T-helper 17 cell (primary cell): ENCODE data around the gene PHF21B. TPM values are rescaled to one million over a fixed set of nuclear protein-coding genes. Genes with fewer than 3 reads are reported as not detected.

Experiments
- ATAC-seq: fragments of 150-1000 bp; cut with Tn5 transposase; 2 replicates; pipeline ENCODE4 v1.10.0; 2021; ENCODE audit warnings: mild to moderate bottlenecking, moderate library complexity
- DNase-seq, 3 donors: peaks; one replicate each; pipeline versions ENCODE4 v3.0.0 to v3.0.0-alpha.2; 2020 to 2021
- H3K9me3 ChIP-seq: one replicate; pipeline ENCODE4 v1.7.0; 2013; ENCODE audit warnings: low read length, mild to moderate bottlenecking; ENCODE audit not compliant: control insufficient read depth, poor library complexity, severe bottlenecking
- H3K27ac Mint-ChIP-seq: one replicate; pipeline ENCODE4 v1.8.0; 2022; ENCODE audit warnings: mild to moderate bottlenecking, moderate library complexity, mixed read lengths
- H3K27me3 Mint-ChIP-seq: one replicate; pipeline ENCODE4 v1.8.0; 2022; ENCODE audit warnings: mixed read lengths
- H3K36me3 Mint-ChIP-seq: one replicate; pipeline ENCODE4 v1.8.0; 2022; ENCODE audit warnings: low read depth, mixed read lengths
- H3K4me1 Mint-ChIP-seq: one replicate; pipeline ENCODE4 v1.8.0; 2022; ENCODE audit warnings: mild to moderate bottlenecking, mixed read lengths
- H3K4me3 Mint-ChIP-seq: one replicate; pipeline ENCODE4 v1.8.0; 2022; ENCODE audit warnings: mild to moderate bottlenecking, moderate library complexity, mixed read lengths
- total RNA-seq, 4 donors: library from RNA in 2 of 4; stranded (reverse) in 2 of 4; gene quantifications; one replicate each; pipeline ENCODE4 v1.2.3 and lab custom pipeline; 2022 to 2026

Gene PHF21B
- total RNA-seq, 2 donors from 2014 or later: not detected

- H3K27ac Mint-ChIP-seq: no peak overlapping the region
- H3K4me1 Mint-ChIP-seq: no peaks in the 10 kb centered on the region
- no peak for DNase-seq
- H3K9me3 ChIP-seq: no peaks in the 10 kb centered on the region
- H3K4me3 Mint-ChIP-seq: no peak overlapping the region
- H3K27me3 Mint-ChIP-seq: peaks cover 23% of the 10 kb centered on the region
- no peaks in the 10 kb centered on the region for H3K36me3 Mint-ChIP-seq
- ATAC-seq: no peak
Observed at GRCh38 chr22:44941207-44941606, 68.6 kb downstream of the PHF21B start.

GRCh38 chr22:44940130-44940529, 69.7 kb downstream of the PHF21B start:
- Mint-ChIP-seq H3K4me1 (no peaks in the 10 kb centered on the region), H3K4me3 (no peak overlapping the region), H3K27me3 (peaks cover 27% of the 10 kb centered on the region), H3K36me3 (no peaks in the 10 kb centered on the region), H3K27ac (no peak overlapping the region)
- DNase-seq: no peak
- ATAC-seq: no peak
- no peaks in the 10 kb centered on the region for H3K9me3 ChIP-seq

- peaks cover 27% of the 10 kb centered on the region for H3K27me3 Mint-ChIP-seq
- H3K27ac Mint-ChIP-seq: no peak overlapping the region
- DNase-seq (no peak), ATAC-seq (no peak)
- H3K4me3 Mint-ChIP-seq: no peak overlapping the region
- no peaks in the 10 kb centered on the region for H3K4me1 Mint-ChIP-seq
- no peaks in the 10 kb centered on the region for H3K36me3 Mint-ChIP-seq
- no peaks in the 10 kb centered on the region for H3K9me3 ChIP-seq
Observed at GRCh38 chr22:44939451-44939850, 70.4 kb downstream of the PHF21B start.

- ATAC-seq (no peak), DNase-seq (no peak)
- H3K27ac Mint-ChIP-seq: no peak overlapping the region
- H3K4me3 Mint-ChIP-seq: no peak overlapping the region
- peaks cover 2% of the 10 kb centered on the region for H3K4me1 Mint-ChIP-seq
- H3K27me3 Mint-ChIP-seq: peaks cover 27% of the 10 kb centered on the region
- no peaks in the 10 kb centered on the region for H3K9me3 ChIP-seq
- H3K36me3 Mint-ChIP-seq: no peaks in the 10 kb centered on the region
Observed at GRCh38 chr22:44938886-44939285, 70.9 kb downstream of the PHF21B start.

- Mint-ChIP-seq H3K4me1 (peaks cover 5% of the 10 kb centered on the region), H3K27me3 (peaks cover 31% of the 10 kb centered on the region)
- no peak for DNase-seq
Observed at GRCh38 chr22:44937216-44937615, 72.6 kb downstream of the PHF21B start.

GRCh38 chr22:44936201-44936600, 73.6 kb downstream of the PHF21B start:
- no peaks in the 10 kb centered on the region for H3K9me3 ChIP-seq
- Mint-ChIP-seq H3K4me1 (peaks cover 5% of the 10 kb centered on the region), H3K4me3 (no peak overlapping the region), H3K27me3 (peaks cover 31% of the 10 kb centered on the region), H3K27ac (no peak overlapping the region), H3K36me3 (no peaks in the 10 kb centered on the region)
- ATAC-seq (no peak), DNase-seq (no peak)

More at GRCh38 chr22:44937216-44937615, 72.6 kb downstream of the PHF21B start:
- H3K4me3 Mint-ChIP-seq: no peak overlapping the region
- H3K27ac Mint-ChIP-seq: no peak overlapping the region
- no peak for ATAC-seq
- no peaks in the 10 kb centered on the region for H3K9me3 ChIP-seq
- no peaks in the 10 kb centered on the region for H3K36me3 Mint-ChIP-seq

- no peaks in the 10 kb centered on the region for H3K9me3 ChIP-seq
- no peak for DNase-seq
- no peak overlapping the region for H3K4me3 Mint-ChIP-seq
- no peaks in the 10 kb centered on the region for H3K36me3 Mint-ChIP-seq
- H3K4me1 Mint-ChIP-seq: peaks cover 5% of the 10 kb centered on the region
- H3K27me3 Mint-ChIP-seq: peaks cover 28% of the 10 kb centered on the region
- H3K27ac Mint-ChIP-seq: no peak overlapping the region
- no peak for ATAC-seq
Observed at GRCh38 chr22:44935724-44936123, 74.1 kb downstream of the PHF21B start.

GRCh38 chr22:44934454-44934735, 75.4 kb downstream of the PHF21B start:
- H3K4me3 Mint-ChIP-seq: no peak overlapping the region
- H3K36me3 Mint-ChIP-seq: no peaks in the 10 kb centered on the region
- ATAC-seq: no peak

GRCh38 chr22:44933666-44934453, 75.9 kb downstream of the PHF21B start:
- ATAC-seq: no peak
- no peak overlapping the region for H3K27ac Mint-ChIP-seq
- DNase-seq: no peak
- H3K36me3 Mint-ChIP-seq: no peaks in the 10 kb centered on the region
- H3K4me3 Mint-ChIP-seq: no peak overlapping the region
- H3K27me3 Mint-ChIP-seq: peaks cover 25% of the 10 kb centered on the region
- peaks cover 5% of the 10 kb centered on the region for H3K4me1 Mint-ChIP-seq
- no peaks in the 10 kb centered on the region for H3K9me3 ChIP-seq

More at GRCh38 chr22:44934454-44934735, 75.4 kb downstream of the PHF21B start:
- no peaks in the 10 kb centered on the region for H3K9me3 ChIP-seq
- Mint-ChIP-seq H3K4me1 (peaks cover 5% of the 10 kb centered on the region), H3K27me3 (peaks cover 26% of the 10 kb centered on the region), H3K27ac (no peak overlapping the region)
- DNase-seq: no peak

GRCh38 chr22:44932493-44932892, 77.3 kb downstream of the PHF21B start:
- no peak for ATAC-seq
- H3K36me3 Mint-ChIP-seq: no peaks in the 10 kb centered on the region
- no peaks in the 10 kb centered on the region for H3K9me3 ChIP-seq

GRCh38 chr22:44931766-44932165, 78.0 kb downstream of the PHF21B start:
- Mint-ChIP-seq H3K27me3 (peaks cover 30% of the 10 kb centered on the region), H3K27ac (no peak overlapping the region), H3K4me3 (no peak overlapping the region), H3K4me1 (peaks cover 5% of the 10 kb centered on the region), H3K36me3 (peaks cover 2% of the 10 kb centered on the region)
- DNase-seq: no peak
- no peak for ATAC-seq
- H3K9me3 ChIP-seq: no peaks in the 10 kb centered on the region

More at GRCh38 chr22:44932493-44932892, 77.3 kb downstream of the PHF21B start:
- Mint-ChIP-seq H3K27ac (no peak overlapping the region), H3K27me3 (peaks cover 28% of the 10 kb centered on the region), H3K4me3 (no peak overlapping the region), H3K4me1 (peaks cover 5% of the 10 kb centered on the region)
- no peak for DNase-seq

- peaks cover 33% of the 10 kb centered on the region for H3K27me3 Mint-ChIP-seq
- H3K27ac Mint-ChIP-seq: no peak overlapping the region
- no peak overlapping the region for H3K4me3 Mint-ChIP-seq
- DNase-seq (no peak), ATAC-seq (no peak)
- H3K4me1 Mint-ChIP-seq: peaks cover 5% of the 10 kb centered on the region
- H3K36me3 Mint-ChIP-seq: peaks cover 3% of the 10 kb centered on the region
- H3K9me3 ChIP-seq: no peaks in the 10 kb centered on the region
Observed at GRCh38 chr22:44931077-44931540, 78.7 kb downstream of the PHF21B start.

GRCh38 chr22:44930711-44931035, 79.1 kb downstream of the PHF21B start:
- H3K36me3 Mint-ChIP-seq: peaks cover 3% of the 10 kb centered on the region
- ATAC-seq (no peak), DNase-seq (no peak)
- peaks cover 5% of the 10 kb centered on the region for H3K4me1 Mint-ChIP-seq
- no peak overlapping the region for H3K27ac Mint-ChIP-seq
- H3K27me3 Mint-ChIP-seq: peaks cover 30% of the 10 kb centered on the region
- H3K4me3 Mint-ChIP-seq: no peak overlapping the region
- H3K9me3 ChIP-seq: no peaks in the 10 kb centered on the region

- Mint-ChIP-seq H3K27ac (no peak overlapping the region), H3K27me3 (peaks cover 28% of the 10 kb centered on the region), H3K4me1 (peaks cover 5% of the 10 kb centered on the region), H3K4me3 (no peak overlapping the region), H3K36me3 (peaks cover 3% of the 10 kb centered on the region)
- H3K9me3 ChIP-seq: no peaks in the 10 kb centered on the region
- DNase-seq (no peak), ATAC-seq (no peak)
Observed at GRCh38 chr22:44930016-44930710, 79.6 kb downstream of the PHF21B start.
